ENCODE measurements around the gene TGFB1I1. TPM values are rescaled to one million over a fixed set of nuclear protein-coding genes. Genes with fewer than 3 reads are reported as not detected.

The TGFB1I1 gene
- total RNA-seq, 1 donor from 2014 or later: 2.6 TPM

- CTCF ChIA-PET: interaction anchor here (0.7 kb wide), 1 partner anchor 201 kb away, joined by 4 read pairs; no protein-coding TSS in a partner anchor
- no peak for TF ChIP-seq CTCF (IDR thresholded peaks at IDR 0.05)
- peaks cover 32% of the 10 kb centered on the region for H3K36me3 Mint-ChIP-seq (ENCODE audit: low read depth)
- ATAC-seq (ENCODE audit: low read depth) (peak; percentile 91), DNase-seq (no peak)
- H3K27ac Mint-ChIP-seq: peak overlapping the region; percentile 78
- intact Hi-C loops (cut with micrococcal nuclease): no loop called here
- peaks cover 37% of the 10 kb centered on the region for H3K4me1 Mint-ChIP-seq
- H3K9me3 Mint-ChIP-seq: no peaks in the 10 kb centered on the region
- H3K27me3 Mint-ChIP-seq: no peaks in the 10 kb centered on the region
- POLR2A ChIA-PET: interaction anchor here (0.6 kb wide), 1 partner anchor 287 kb away, joined by 3 read pairs; the partner anchor contains the start of gene FUS
- peak overlapping the region; percentile 64 for H3K4me3 Mint-ChIP-seq
These were observed 4.7 kb upstream of the TGFB1I1 start for GRCh38 chr16:31467151-31467773.

- Mint-ChIP-seq H3K4me1 (peaks cover 42% of the 10 kb centered on the region), H3K36me3 (ENCODE audit: low read depth) (peaks cover 28% of the 10 kb centered on the region), H3K9me3 (no peaks in the 10 kb centered on the region), H3K27ac (no peak overlapping the region), H3K27me3 (no peaks in the 10 kb centered on the region), H3K4me3 (no peak overlapping the region)
- intact Hi-C loops (cut with micrococcal nuclease): no loop called here
- CTCF ChIA-PET: interaction anchor here (0.7 kb wide), 1 partner anchor 202 kb away, joined by 4 read pairs; no protein-coding TSS in a partner anchor
- no peak for TF ChIP-seq CTCF (IDR thresholded peaks at IDR 0.05)
- POLR2A ChIA-PET: interaction anchor here (0.6 to 2.2 kb wide), 2 partner anchors 9 to 288 kb away, joined by 3 to 16 read pairs; partner anchors contain the start of genes ARMC5 and FUS
- ATAC-seq (ENCODE audit: low read depth): no peak
- no peak for DNase-seq
These were observed 4.1 kb upstream of the TGFB1I1 start for GRCh38 chr16:31467858-31468257.

- Mint-ChIP-seq H3K4me3 (no peak overlapping the region), H3K36me3 (ENCODE audit: low read depth) (peaks cover 10% of the 10 kb centered on the region), H3K27me3 (no peaks in the 10 kb centered on the region), H3K4me1 (peaks cover 46% of the 10 kb centered on the region), H3K27ac (no peak overlapping the region), H3K9me3 (no peaks in the 10 kb centered on the region)
- TF ChIP-seq CTCF (IDR thresholded peaks at IDR 0.05): no peak
- ChIA-PET CTCF (interaction anchor here (1.1 kb wide), 1 partner anchor 10 kb away, joined by 3 read pairs; no protein-coding TSS in a partner anchor), POLR2A (interaction anchor here (0.8 to 2.0 kb wide), 2 partner anchors 8 to 11 kb away, joined by 3 to 16 read pairs; partner anchors contain the start of gene ARMC5)
- ATAC-seq (ENCODE audit: low read depth) (no peak), DNase-seq (no peak)
- intact Hi-C loops (cut with micrococcal nuclease): no loop called here
These were observed 1.3 kb upstream of the TGFB1I1 start for GRCh38 chr16:31470615-31471014.

- ATAC-seq (ENCODE audit: low read depth) (no peak), DNase-seq (no peak)
- intact Hi-C loops (cut with micrococcal nuclease): no loop called here
- Mint-ChIP-seq H3K27ac (no peak overlapping the region), H3K4me1 (peaks cover 47% of the 10 kb centered on the region), H3K9me3 (no peaks in the 10 kb centered on the region), H3K36me3 (ENCODE audit: low read depth) (peaks cover 8% of the 10 kb centered on the region), H3K27me3 (no peaks in the 10 kb centered on the region), H3K4me3 (peak overlapping the region; percentile 38)
- POLR2A ChIA-PET: interaction anchor here (2.0 kb wide), 1 partner anchor 12 kb away, joined by 16 read pairs; the partner anchor contains the start of gene ARMC5
- no peak for TF ChIP-seq CTCF (IDR thresholded peaks at IDR 0.05)
- CTCF ChIA-PET: interaction anchor here (1.1 kb wide), 1 partner anchor 11 kb away, joined by 3 read pairs; no protein-coding TSS in a partner anchor
These were observed 594 bp upstream of the TGFB1I1 start for GRCh38 chr16:31471241-31471874.

- CTCF ChIA-PET: no interaction called here
- no peak overlapping the region for H3K27ac Mint-ChIP-seq
- no peaks in the 10 kb centered on the region for H3K27me3 Mint-ChIP-seq
- intact Hi-C loops (cut with micrococcal nuclease): loop anchor here (2.0 kb wide), 1 partner anchor 14 kb away; no protein-coding TSS in a partner anchor
- no peak for TF ChIP-seq CTCF (IDR thresholded peaks at IDR 0.05)
- H3K4me1 Mint-ChIP-seq: peaks cover 43% of the 10 kb centered on the region
- H3K9me3 Mint-ChIP-seq: no peaks in the 10 kb centered on the region
- POLR2A ChIA-PET: no interaction called here
- DNase-seq (no peak), ATAC-seq (ENCODE audit: low read depth) (no peak)
- peak overlapping the region; percentile 78 for H3K4me3 Mint-ChIP-seq
- H3K36me3 Mint-ChIP-seq (ENCODE audit: low read depth): no peaks in the 10 kb centered on the region
These were observed 804 bp downstream of the TGFB1I1 start for GRCh38 chr16:31472709-31473203.

All from activated B cell treated with CpG ODN at 0.5 μM for 24 hours (primary cell).